Stimulated activated naive B cell treated with anti-CD40 and anti-IgM and Interleukin-4, amounts not matched to agents 10 μg/mL and 1 μg/mL and 100 μg/mL, for 72 hours (primary cell): ENCODE measurements around the gene PXK.
A peak's percentile ranks its signal among the peaks of the same experiment; 100 is the strongest.
"Not testable (repeated sequence)": the region's sequence is repeated elsewhere in the genome, so short reads cannot be mapped to it uniquely, and the experiment has no call there.

Experiments used
- ATAC-seq, 2 donors: fragments of 150-1000 bp; cut with Tn5 transposase; replicated peaks; 2 replicates each; pipeline ENCODE4 v1.10.0; 2021; ENCODE audit warnings: moderate library complexity in 1 of 2
- DNase-seq: peaks from one replicate; pipeline ENCODE4 v3.0.0; 2021
- H3K27ac Mint-ChIP-seq: one replicate; pipeline ENCODE4 v1.8.0; 2022; ENCODE audit warnings: mild to moderate bottlenecking, mixed read lengths
- H3K27me3 Mint-ChIP-seq, 2 donors: one replicate each; pipeline ENCODE4 v1.8.0; 2022; ENCODE audit warnings: mixed read lengths in 2 of 2
- H3K36me3 Mint-ChIP-seq, 2 donors: one replicate each; pipeline ENCODE4 v1.8.0; 2022; ENCODE audit warnings: mixed read lengths in 2 of 2, mild to moderate bottlenecking in 1 of 2
- H3K4me1 Mint-ChIP-seq, 2 donors: one replicate each; pipeline ENCODE4 v1.8.0; 2022; ENCODE audit warnings: mixed read lengths in 2 of 2, mild to moderate bottlenecking in 1 of 2
- H3K4me3 Mint-ChIP-seq, 2 donors: one replicate each; pipeline ENCODE4 v1.8.0; 2022; ENCODE audit warnings: mild to moderate bottlenecking in 2 of 2, mixed read lengths in 2 of 2, moderate library complexity in 1 of 2
- H3K9me3 Mint-ChIP-seq, 2 donors: one replicate each; pipeline ENCODE4 v1.8.0; 2022; ENCODE audit warnings: mixed read lengths in 2 of 2, mild to moderate bottlenecking in 1 of 2

Gene PXK

DNA sequence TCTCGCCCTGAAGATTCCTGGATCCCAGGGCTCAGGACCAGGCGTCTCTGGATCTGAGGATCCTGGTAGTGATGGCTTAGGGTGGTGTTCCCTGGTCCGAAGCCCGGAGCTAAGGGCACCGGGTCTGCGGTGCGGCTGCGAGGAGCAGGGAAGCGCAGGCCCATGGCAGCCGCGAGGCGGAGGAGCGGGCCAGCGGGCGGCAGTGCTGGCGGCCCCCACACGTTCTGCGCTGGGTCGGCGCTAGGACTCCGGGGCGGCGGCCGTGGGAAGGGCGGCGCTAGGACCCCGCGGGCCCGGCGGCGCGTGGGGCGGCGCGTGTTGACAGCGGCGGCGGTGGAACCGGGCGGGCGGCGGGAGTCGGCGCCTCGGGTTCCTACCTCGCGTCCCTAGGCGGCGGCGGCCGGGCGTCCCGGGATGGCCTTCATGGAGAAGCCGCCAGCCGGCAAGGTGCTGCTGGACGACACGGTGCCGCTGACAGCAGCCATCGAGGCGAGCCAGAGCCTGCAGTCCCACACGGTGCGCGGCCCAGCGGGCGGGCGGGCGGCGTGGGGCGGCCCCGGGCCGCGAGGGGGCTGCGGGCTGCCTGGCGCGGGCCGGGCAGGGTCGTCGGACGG is at the start of gene PXK:
Gene PXK (plus strand): TSS at position 318 of the 614 bp plus-strand sequence. CDS start 97 bp downstream, at position 415.
- H3K27ac Mint-ChIP-seq = peak within 1 kb of the TSS; percentile 94
- H3K4me1 Mint-ChIP-seq = peaks cover 27 to 66% of the 10 kb centered on the region in 2 donors
- peak within 1 kb of the TSS; percentile 99 to 100 for H3K4me3 Mint-ChIP-seq
- no peaks in the 10 kb centered on the region for H3K9me3 Mint-ChIP-seq
- H3K36me3 Mint-ChIP-seq = peaks cover 10 to 14% of the 10 kb centered on the region in 2 donors
- DNase-seq (peak; percentile 76), ATAC-seq (peak; percentile 92 to 93)
- no peaks in the 10 kb centered on the region for H3K27me3 Mint-ChIP-seq

DNA sequence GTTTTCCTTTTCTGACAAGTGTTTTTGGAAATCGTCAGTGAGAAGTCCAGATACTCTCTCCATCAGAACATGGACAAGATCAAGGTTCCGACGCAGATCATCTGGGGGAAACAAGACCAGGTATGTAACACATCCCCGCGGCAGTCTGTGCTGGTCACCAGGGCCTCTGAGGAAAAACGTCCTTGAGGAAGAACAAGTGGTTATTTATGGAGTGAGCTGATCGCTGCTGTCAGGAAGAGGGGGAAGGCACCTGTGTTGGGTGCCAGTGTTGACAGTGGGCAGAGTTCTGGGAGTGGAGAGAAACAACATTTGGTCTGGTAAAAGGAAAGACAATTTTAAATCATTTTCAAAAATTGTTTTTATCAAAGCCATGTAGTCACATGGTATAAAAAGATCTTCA is 47.4 kb upstream of the PXK start:
- no peak overlapping the region for H3K4me3 Mint-ChIP-seq
- peaks cover 47 to 63% of the 10 kb centered on the region in 2 donors for H3K36me3 Mint-ChIP-seq
- DNase-seq = no peak
- H3K9me3 Mint-ChIP-seq = no peaks in the 10 kb centered on the region
- H3K4me1 Mint-ChIP-seq = peaks cover 0 to 1% of the 10 kb centered on the region in 2 donors
- no peak for ATAC-seq
- no peaks in the 10 kb centered on the region for H3K27me3 Mint-ChIP-seq
- no peak overlapping the region for H3K27ac Mint-ChIP-seq

DNA sequence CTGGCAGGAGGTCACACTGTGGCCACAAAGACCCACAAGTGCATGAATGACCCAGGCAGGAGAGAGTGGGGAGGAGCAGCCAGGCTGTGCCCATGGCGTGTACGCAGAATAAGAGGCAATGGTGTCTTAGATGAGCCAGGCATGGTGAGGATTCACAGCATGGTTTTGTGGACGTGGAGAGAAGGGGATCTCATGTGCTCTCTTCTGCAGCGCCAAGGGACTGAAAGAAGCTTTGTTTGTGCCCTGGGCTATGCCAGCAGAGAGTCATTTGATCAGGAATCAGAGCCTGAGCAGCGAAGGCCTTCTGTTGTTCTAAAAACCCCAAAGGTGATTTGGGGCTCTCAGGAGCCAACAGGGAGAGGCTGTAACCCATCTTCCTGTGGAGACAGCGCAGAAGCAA is 45.3 kb upstream of the PXK start:
- Mint-ChIP-seq H3K9me3 (no peaks in the 10 kb centered on the region), H3K4me3 (no peak overlapping the region), H3K27me3 (no peaks in the 10 kb centered on the region), H3K27ac (no peak overlapping the region), H3K36me3 (peaks cover 52 to 70% of the 10 kb centered on the region in 2 donors), H3K4me1 (peaks cover 0 to 1% of the 10 kb centered on the region in 2 donors)
- DNase-seq = no peak
- ATAC-seq = no peak

DNA sequence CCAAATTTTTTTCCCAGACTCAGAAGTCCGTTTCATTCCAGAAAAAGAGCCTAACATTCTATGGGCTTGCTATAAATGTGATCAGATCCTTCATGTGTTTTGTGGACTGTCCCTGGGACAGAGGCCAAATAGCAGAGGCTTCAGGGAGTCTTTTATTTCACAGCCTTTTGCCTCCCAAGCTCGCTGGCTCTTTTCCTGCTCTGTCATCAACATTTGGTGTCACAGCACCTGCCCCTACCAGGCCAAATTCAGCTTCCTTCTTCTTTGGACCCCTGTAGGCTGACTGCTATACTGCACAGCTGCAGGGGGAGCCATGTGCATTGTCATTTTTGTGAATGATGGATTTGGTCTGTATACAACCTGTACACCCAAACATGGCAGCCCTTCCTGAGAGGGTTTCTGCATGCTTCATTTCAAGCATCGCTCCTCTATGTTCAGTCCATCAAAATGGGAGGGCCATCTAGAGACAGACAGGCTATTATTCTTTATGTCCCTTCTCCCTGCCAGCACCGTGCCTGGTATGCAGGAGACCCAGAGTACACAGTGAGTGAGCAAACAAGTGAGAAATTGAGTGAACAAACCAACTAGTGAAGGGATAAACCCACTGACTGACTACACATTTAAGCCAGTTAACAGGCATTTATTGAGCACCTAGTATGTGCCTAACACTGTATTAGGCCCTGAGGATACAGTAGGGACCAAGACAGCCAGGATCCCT is 44.5 kb upstream of the PXK start:
- Mint-ChIP-seq H3K36me3 (peaks cover 50 to 67% of the 10 kb centered on the region in 2 donors), H3K9me3 (no peaks in the 10 kb centered on the region), H3K4me3 (no peak overlapping the region), H3K4me1 (peaks cover 0 to 1% of the 10 kb centered on the region in 2 donors), H3K27ac (no peak overlapping the region), H3K27me3 (no peaks in the 10 kb centered on the region)
- DNase-seq (no peak), ATAC-seq (peak in 1 of 2 donors; percentile 34)

DNA sequence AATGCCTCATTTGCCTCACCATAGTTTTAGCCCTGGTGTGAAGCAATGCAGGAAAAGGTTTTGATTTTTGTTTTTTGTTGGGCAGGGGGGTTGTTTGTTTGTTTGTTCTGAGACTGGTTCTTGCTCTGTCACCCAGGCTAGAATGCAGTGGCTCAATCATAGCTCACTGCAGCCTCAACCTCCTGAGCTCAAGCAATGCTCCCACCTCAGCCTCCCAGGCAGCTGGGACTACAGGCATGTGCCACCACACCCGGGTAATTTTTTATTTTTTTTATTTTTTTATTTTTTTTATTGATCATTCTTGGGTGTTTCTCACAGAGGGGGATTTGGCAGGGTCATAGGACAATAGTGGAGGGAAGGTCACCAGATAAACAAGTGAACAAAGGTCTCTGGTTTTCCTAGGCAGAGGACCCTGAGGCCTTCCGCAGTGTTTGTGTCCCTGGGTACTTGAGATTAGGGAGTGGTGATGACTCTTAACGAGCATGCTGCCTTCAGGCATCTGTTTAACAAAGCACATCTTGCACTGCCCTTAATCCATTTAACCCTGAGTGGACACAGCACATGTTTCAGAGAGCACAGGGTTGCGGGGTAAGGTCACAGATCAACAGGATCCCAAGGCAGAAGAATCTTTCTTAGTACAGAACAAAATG is 43.6 kb upstream of the PXK start:
- peaks cover 45 to 69% of the 10 kb centered on the region in 2 donors for H3K36me3 Mint-ChIP-seq
- H3K27ac Mint-ChIP-seq, H3K4me3 Mint-ChIP-seq, H3K4me1 Mint-ChIP-seq, ATAC-seq, H3K27me3 Mint-ChIP-seq, H3K9me3 Mint-ChIP-seq, DNase-seq: not testable (repeated sequence)

DNA sequence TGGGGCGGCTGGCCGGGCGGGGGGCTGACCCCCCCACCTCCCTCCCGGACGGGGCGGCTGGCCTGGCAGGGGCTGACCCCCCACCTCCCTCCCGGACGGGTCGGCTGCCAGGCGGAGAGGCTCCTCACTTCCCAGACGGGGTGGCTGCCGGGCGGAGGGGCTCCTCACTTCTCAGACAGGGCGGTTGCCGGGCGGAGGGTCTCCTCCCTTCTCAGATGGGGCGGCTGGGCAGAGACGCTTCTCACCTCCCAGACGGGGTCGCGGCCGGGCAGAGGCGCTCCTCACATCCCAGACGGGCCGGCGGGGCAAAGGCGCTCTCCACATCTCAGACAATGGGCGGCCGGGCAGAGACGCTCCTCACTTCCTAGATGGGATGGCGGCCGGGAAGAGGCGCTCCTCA is 42.2 kb upstream of the PXK start:
- peaks cover 36 to 65% of the 10 kb centered on the region in 2 donors for H3K36me3 Mint-ChIP-seq
- H3K9me3 Mint-ChIP-seq, ATAC-seq, DNase-seq, H3K4me3 Mint-ChIP-seq, H3K27me3 Mint-ChIP-seq, H3K4me1 Mint-ChIP-seq, H3K27ac Mint-ChIP-seq: not testable (repeated sequence)

DNA sequence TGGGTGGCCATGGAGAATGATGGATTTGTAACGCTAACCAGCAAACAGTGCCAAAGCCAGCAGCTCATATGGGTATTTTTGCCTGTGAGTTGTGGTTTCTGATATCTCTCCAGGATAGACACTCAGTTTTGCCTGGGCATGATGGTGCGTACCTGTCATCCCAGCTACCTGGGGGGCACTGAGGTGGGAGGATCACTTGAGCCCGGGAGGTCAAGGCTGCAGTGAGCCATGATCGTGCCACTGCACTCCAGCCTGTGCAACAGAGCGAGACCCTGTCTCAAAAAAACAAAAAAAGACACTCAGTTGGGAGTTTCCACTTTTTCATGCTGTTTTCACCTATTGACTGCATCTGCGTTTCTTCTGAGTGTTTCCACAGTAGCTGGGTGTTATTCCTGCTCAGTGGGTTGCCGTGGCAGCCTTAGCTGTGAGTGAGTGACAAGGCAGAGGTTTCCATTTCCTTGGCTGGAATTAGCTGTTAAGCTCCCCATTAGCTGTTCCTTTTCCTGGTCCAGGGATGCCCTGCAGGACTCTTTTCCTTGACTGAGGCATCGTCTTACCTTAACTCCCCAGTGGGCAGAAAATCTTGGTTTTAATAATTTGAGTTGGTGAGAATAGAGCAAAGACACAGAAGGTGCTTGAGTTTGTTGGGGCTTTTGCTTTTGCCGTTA is 40.9 kb upstream of the PXK start:
- ATAC-seq = peak in 1 of 2 donors; percentile 16
- DNase-seq = no peak
- peaks cover 30 to 65% of the 10 kb centered on the region in 2 donors for H3K36me3 Mint-ChIP-seq
- H3K4me1 Mint-ChIP-seq = no peaks in the 10 kb centered on the region
- peaks cover 0 to 4% of the 10 kb centered on the region in 2 donors for H3K9me3 Mint-ChIP-seq
- H3K27ac Mint-ChIP-seq = peak overlapping the region; percentile 31
- H3K27me3 Mint-ChIP-seq = no peaks in the 10 kb centered on the region
- H3K4me3 Mint-ChIP-seq = no peak overlapping the region

DNA sequence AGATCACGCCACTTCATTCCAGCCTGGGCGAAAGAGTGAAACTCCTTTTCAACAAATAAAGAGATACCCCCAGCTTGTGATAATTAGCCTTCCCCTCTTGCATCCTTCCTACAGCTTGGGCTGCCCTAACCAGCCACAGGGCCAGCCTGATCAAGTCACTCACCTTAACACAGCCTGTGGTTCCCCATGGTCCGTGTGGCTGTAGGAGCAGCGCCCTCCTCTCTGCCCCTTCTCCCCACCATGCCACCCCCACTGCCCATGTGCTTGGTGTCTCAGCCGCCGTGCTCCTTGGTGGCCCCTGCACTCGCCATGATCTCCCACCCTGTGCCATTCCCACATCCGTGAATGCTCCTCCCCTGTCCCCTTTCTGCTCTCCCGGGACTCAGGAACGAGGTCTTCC is 39.8 kb upstream of the PXK start:
- no peak for ATAC-seq
- Mint-ChIP-seq H3K27me3 (no peaks in the 10 kb centered on the region), H3K36me3 (peaks cover 26 to 60% of the 10 kb centered on the region in 2 donors), H3K4me1 (no peaks in the 10 kb centered on the region), H3K4me3 (no peak overlapping the region), H3K27ac (peak overlapping the region; percentile 73), H3K9me3 (peaks cover 0 to 4% of the 10 kb centered on the region in 2 donors)
- DNase-seq = no peak

DNA sequence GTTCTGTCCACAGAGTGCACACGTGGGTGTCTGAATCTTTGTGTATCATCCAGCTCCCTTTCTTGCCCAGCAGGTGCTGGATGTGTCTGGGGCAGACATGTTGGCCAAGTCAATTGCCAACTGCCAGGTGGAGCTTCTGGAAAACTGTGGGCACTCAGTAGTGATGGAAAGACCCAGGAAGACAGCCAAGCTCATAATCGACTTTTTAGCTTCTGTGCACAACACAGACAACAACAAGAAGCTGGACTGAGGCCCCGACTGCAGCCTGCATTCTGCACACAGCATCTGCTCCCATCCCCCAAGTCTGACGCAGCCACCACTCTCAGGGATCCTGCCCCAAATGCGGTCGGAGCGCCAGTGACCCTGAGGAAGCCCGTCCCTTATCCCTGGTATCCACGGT is 39.2 kb upstream of the PXK start:
- Mint-ChIP-seq H3K9me3 (peaks cover 0 to 4% of the 10 kb centered on the region in 2 donors), H3K4me1 (no peaks in the 10 kb centered on the region), H3K4me3 (no peak overlapping the region), H3K27me3 (no peaks in the 10 kb centered on the region), H3K36me3 (peaks cover 21 to 53% of the 10 kb centered on the region in 2 donors), H3K27ac (no peak overlapping the region)
- ATAC-seq (no peak), DNase-seq (no peak)

DNA sequence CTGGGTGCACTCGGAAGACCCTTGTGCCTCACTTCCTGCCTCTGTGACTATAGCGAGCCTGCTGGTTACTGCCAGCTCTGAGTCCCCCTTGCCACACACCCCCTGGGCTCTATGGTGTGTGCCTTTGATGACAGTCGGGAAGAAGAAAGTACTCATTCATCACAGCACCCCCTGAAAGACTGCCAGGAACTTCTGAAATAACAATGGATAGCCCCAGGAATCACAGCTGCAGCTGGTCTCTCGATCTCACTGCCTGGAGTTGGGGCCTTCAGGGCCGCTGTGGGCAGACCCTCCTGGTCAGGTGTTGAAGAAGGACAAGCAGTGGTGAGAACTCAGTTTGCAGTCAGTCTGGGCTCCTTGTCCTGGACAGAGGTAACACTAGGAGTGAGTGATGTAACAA is 36.4 kb upstream of the PXK start:
- no peak for ATAC-seq

DNA sequence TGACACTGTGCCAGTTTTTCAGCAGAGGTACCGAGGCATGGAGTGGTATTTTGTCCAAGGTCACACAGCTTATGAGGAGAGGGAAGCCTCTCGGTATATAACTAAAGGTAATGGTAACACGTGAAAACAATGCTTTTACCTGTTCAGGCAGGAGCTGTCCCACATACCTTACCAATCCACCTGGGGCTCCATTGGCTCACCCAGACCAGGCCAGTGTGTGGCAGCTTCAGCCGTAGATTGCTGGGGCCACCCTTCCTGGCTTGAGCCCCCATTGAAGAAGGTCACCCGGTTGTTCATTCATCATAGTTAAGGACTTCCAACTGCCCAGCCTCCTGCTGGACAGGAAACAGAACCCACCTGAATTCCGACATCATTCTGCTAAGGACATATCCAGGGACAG is 35.8 kb upstream of the PXK start:
- no peaks in the 10 kb centered on the region for H3K4me1 Mint-ChIP-seq
- H3K36me3 Mint-ChIP-seq = peaks cover 14 to 39% of the 10 kb centered on the region in 2 donors
- H3K27ac Mint-ChIP-seq = no peak overlapping the region
- DNase-seq (no peak), ATAC-seq (no peak)
- peaks cover 2 to 4% of the 10 kb centered on the region in 2 donors for H3K9me3 Mint-ChIP-seq
- peaks cover 0 to 8% of the 10 kb centered on the region in 2 donors for H3K27me3 Mint-ChIP-seq
- H3K4me3 Mint-ChIP-seq = no peak overlapping the region

More for the DNA sequence above, 36.4 kb upstream of the PXK start:
- Mint-ChIP-seq H3K4me1 (no peaks in the 10 kb centered on the region), H3K36me3 (peaks cover 17 to 42% of the 10 kb centered on the region in 2 donors), H3K4me3 (no peak overlapping the region), H3K27ac (no peak overlapping the region), H3K27me3 (peaks cover 0 to 5% of the 10 kb centered on the region in 2 donors), H3K9me3 (peaks cover 0 to 4% of the 10 kb centered on the region in 2 donors)
- no peak for DNase-seq

DNA sequence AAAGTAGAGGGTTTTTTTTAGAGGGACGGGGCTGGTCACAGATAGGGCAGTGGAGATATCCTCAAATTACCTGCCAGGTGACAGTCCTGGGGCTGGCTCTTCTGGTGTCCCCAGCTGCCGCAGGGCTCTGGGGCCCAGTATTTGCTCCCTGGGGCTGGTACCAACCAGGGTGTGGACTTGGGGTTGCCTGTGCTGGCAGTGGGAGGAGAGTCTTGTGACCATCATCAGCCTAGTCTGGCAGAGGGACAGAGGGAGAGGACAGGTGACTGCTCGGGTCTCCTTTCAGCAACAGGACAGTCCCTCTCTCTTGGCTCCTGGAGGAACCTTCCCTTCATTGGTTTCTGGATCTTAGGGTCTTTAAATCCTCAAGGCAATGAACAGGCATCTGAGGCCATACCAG is 34.5 kb upstream of the PXK start:
- DNase-seq (no peak), ATAC-seq (no peak)
- peaks cover 7 to 29% of the 10 kb centered on the region in 2 donors for H3K36me3 Mint-ChIP-seq
- peaks cover 2 to 4% of the 10 kb centered on the region in 2 donors for H3K9me3 Mint-ChIP-seq
- H3K27me3 Mint-ChIP-seq = peaks cover 0 to 8% of the 10 kb centered on the region in 2 donors
- H3K4me1 Mint-ChIP-seq = no peaks in the 10 kb centered on the region
- H3K27ac Mint-ChIP-seq = peak overlapping the region; percentile 69
- no peak overlapping the region for H3K4me3 Mint-ChIP-seq

DNA sequence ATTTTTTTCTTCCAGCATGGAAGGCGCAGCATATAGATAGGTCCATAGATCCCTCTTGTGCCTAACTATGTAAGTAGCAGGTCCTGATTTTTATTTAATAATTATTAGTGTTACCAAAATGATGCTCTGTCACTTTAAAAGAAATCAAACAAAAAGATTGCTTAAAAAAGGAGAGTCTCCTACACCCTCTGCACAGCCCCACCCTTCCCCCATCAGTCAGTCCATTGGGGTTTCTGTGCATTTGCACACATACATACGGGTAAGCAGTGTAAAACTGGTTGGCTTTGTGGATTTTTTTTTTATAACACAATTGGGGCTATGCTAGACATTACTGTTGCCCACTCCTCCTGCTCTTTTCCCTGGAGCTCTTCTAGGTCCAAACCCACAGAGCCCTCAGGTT is 33.6 kb upstream of the PXK start:
- Mint-ChIP-seq H3K4me3 (no peak overlapping the region), H3K27ac (no peak overlapping the region)

DNA sequence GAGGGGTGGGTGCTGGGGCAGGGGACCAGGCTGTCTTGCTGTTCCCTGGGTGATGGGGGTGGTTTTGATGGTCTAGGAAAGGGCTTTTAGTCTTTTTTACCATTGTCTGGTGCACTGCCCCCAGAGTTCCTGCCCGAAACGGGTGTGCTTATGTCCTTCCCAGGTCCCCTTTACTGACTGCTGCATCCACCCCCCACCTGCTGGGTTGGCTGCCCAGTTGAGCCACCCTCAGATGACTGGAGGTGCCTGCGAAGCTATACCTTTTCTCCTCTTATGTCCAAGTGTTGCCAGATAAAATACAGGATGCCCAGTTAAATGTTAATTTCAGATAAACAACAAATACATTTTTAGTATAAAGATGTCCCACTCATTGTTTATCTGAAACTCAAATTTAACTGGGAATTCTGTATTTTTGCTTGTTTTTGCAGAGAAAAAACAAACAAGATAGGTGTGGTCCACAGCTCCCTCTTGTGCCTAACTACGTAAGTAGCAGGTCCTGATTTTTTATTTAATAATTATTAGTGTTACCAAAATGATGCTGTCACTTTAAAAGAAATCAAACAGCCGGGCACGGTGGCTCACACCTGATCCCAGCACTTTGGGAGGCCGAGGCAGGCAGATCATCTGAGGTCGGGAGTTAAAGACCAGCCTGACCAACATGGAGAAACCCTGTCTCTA is 32.7 kb upstream of the PXK start:
- no peak for DNase-seq
- Mint-ChIP-seq H3K27ac (peak overlapping the region; percentile 73), H3K27me3 (peaks cover 0 to 8% of the 10 kb centered on the region in 2 donors), H3K4me1 (peaks cover 0 to under 1% of the 10 kb centered on the region in 2 donors), H3K9me3 (peaks cover 2 to 4% of the 10 kb centered on the region in 2 donors), H3K36me3 (peaks cover 4 to 14% of the 10 kb centered on the region in 2 donors), H3K4me3 (no peak overlapping the region)
- no peak for ATAC-seq

More for the DNA sequence above, 33.6 kb upstream of the PXK start:
- Mint-ChIP-seq H3K4me1 (no peaks in the 10 kb centered on the region), H3K27me3 (peaks cover 0 to 8% of the 10 kb centered on the region in 2 donors), H3K36me3 (peaks cover 5 to 20% of the 10 kb centered on the region in 2 donors), H3K9me3 (peaks cover 2 to 4% of the 10 kb centered on the region in 2 donors)
- no peak for DNase-seq
- ATAC-seq = no peak
